SH-SY5Y (cell line): ENCODE results near the gene TADA3.

Experiments used
- GATA2 ChIP-seq: IDR thresholded peaks from 2 replicates; pipeline ENCODE4 v1.6.1; 2011; ENCODE audit warnings: mild to moderate bottlenecking, low read depth, low read length
- GATA3 ChIP-seq: IDR thresholded peaks from 2 replicates; pipeline ENCODE4 v1.6.1; 2011; ENCODE audit warnings: low read depth, mild to moderate bottlenecking, low read length, moderate library complexity

The TADA3 gene

GRCh38 chr3:9765865-9766264 lies 26.4 kb downstream of the TADA3 start:
- TF ChIP-seq GATA2 (no peak), GATA3 (no peak)

GRCh38 chr3:9762871-9763270 lies 29.4 kb downstream of the TADA3 start:
- TF ChIP-seq GATA3 (no peak), GATA2 (no peak)

GRCh38 chr3:9761919-9762318 lies 30.4 kb downstream of the TADA3 start:
- TF ChIP-seq GATA2, result no peak
- no peak for TF ChIP-seq GATA3

- no peak for TF ChIP-seq GATA2
- TF ChIP-seq GATA3, result no peak
Observed at GRCh38 chr3:9760779-9761505, 31.3 kb downstream of the TADA3 start.

- no peak for TF ChIP-seq GATA2
- TF ChIP-seq GATA3, result no peak
Observed at GRCh38 chr3:9757427-9757826, 34.8 kb downstream of the TADA3 start.

GRCh38 chr3:9754678-9755077 lies 37.6 kb downstream of the TADA3 start:
- no peak for TF ChIP-seq GATA3
- TF ChIP-seq GATA2, result no peak

- TF ChIP-seq GATA3 (no peak), GATA2 (no peak)
Observed at GRCh38 chr3:9750556-9751411, 41.5 kb downstream of the TADA3 start.

- TF ChIP-seq GATA2 (peak; percentile 14; the same call in 1 of the 2 replicates), GATA3 (no peak)
Observed at GRCh38 chr3:9749645-9750555, 42.4 kb downstream of the TADA3 start, which contains the start of gene OGG1. OGG1 (plus strand) TSS chr3:9749952; CDS start chr3:9750287, 335 bp downstream.

- TF ChIP-seq GATA2 (no peak), GATA3 (no peak)
Observed at GRCh38 chr3:9749296-9749644, 43.0 kb downstream of the TADA3 start.

GRCh38 chr3:9748031-9748430 lies 44.2 kb downstream of the TADA3 start:
- TF ChIP-seq GATA3 (no peak), GATA2 (no peak)

- TF ChIP-seq GATA3 (no peak), GATA2 (no peak)
Observed at GRCh38 chr3:9747267-9747666, 45.0 kb downstream of the TADA3 start.

- TF ChIP-seq GATA2 (no peak), GATA3 (no peak)
Observed at GRCh38 chr3:9746330-9746729, 45.9 kb downstream of the TADA3 start.

- TF ChIP-seq GATA3, result no peak
- no peak for TF ChIP-seq GATA2
Observed at GRCh38 chr3:9745521-9745920, 46.8 kb downstream of the TADA3 start.

- TF ChIP-seq GATA3 (no peak), GATA2 (no peak)
Observed at GRCh38 chr3:9744162-9744561, 48.1 kb downstream of the TADA3 start.
